Pulmonary artery endothelial cell (primary cell): Measurements from ENCODE around the gene MFAP5. TPM values are rescaled to one million over a fixed set of nuclear protein-coding genes. Genes with fewer than 3 reads are reported as not detected.
"Not testable (repeated sequence)": the region's sequence is repeated elsewhere in the genome, so short reads cannot be mapped to it uniquely, and the experiment has no call there.

Experiments
- DNase-seq: peaks from one replicate; pipeline ENCODE4 v3.0.0-alpha.2; 2011; ENCODE audit warnings: low read depth, low spot score
- total RNA-seq: library from RNA; depleted of rRNA; stranded (reverse); fragments of >200 nt; gene quantifications from 2 replicates; pipeline ENCODE4 v1.2.3, GENCODE V29; 2014

Gene MFAP5
- total RNA-seq, 1 donor from 2014 or later, result 0.20 TPM

GRCh38 chr12:8629486-8630033 lies 33.1 kb downstream of the MFAP5 start:
- DNase-seq, result no peak

DNA sequence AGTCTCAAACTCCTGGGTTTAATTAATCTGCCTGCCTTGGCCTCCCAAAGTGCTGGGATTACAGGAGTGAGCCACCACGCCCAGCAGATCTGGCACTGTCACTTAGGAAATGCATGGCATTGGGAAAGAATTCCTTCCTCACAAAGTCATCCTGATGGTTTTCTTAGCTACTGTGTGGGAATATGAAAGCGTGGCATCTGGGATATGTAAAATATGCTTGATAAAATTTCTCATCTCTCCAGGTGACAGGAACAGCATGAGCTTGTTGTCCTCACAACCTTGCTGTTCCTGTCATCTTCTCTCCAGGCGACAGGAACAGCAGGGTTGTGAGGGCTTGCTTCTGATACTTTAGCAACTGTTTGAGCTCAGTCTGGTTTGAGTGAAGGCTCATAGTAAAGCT lies 33.9 kb downstream of the MFAP5 start:
- no peak for DNase-seq

- not testable (repeated sequence) for DNase-seq
These were observed 37.9 kb downstream of the MFAP5 start for GRCh38 chr12:8624750-8625149.

DNA sequence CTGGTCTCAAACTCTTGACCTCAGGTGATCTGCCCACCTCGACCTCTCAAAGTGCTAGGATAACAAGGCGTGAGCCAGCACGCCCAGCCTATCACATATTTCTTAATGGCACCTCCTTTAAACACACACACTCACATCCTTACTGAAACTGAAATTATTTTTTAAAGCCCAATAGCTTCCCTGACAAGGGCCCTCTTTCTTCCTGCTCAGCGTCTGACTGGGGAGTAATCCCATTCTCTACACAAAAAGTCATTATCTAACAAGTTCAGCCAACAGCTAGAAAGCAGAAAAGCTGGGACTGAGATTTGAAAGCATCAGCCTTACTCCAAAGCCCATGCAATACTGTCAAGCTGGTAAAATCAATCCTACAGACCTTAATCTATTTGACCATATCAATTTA lies 40.0 kb downstream of the MFAP5 start:
- no peak for DNase-seq

- no peak for DNase-seq
These were observed 47.4 kb downstream of the MFAP5 start for GRCh38 chr12:8615206-8615605.

- DNase-seq, result not testable (repeated sequence)
These were observed 48.7 kb downstream of the MFAP5 start for GRCh38 chr12:8613881-8614280.

DNA sequence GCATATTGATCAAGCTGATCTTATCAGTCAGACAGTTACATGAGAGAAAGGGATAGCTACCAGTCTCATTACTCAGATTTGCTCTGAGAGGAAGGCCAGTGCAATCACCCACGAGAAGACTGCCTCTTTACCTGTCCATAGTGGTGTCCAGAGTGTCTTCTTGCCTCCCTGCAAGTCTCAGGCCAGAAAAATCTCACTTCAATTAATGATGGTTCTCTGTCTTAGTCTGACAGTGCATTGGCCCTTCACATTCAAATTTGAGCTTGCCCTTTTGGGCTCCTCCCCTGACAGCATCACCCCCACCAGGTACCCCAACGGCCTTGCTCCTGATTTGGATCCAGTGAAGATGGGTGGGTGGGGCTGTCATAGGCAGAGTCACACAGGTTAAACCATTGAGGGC lies 50.0 kb downstream of the MFAP5 start, which contains the start of gene AICDA:
AICDA (minus strand) TSS at position 231 of the 400 bp plus-strand sequence; CDS start at position 139, 92 bp downstream.
- no peak for DNase-seq

- no peak for DNase-seq
These were observed 53.5 kb downstream of the MFAP5 start for GRCh38 chr12:8609061-8609570.

GRCh38 chr12:8606890-8607289 lies 55.7 kb downstream of the MFAP5 start:
- DNase-seq, result no peak

- DNase-seq, result no peak
These were observed 57.6 kb downstream of the MFAP5 start for GRCh38 chr12:8605057-8605456.

GRCh38 chr12:8603856-8604255 lies 58.8 kb downstream of the MFAP5 start:
- DNase-seq, result no peak

DNA sequence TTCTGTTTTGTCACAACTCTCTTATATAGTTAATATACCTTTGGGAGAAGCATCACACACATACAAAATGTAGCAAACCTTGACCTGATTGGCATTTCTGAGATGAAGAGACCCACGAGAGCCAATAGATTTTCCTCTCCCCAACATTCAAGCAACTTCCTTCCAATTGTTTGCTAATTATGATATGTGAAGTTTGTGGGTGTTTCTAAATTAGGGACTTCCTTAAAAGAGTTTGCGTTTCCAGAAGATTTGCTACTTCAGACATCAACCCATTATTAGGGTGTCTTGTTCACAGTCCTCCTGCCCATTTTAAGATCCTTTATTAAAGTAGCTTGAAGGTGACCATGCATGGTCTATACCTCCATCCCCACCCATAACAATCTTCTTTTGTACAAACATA lies 59.3 kb downstream of the MFAP5 start:
- DNase-seq, result no peak

DNA sequence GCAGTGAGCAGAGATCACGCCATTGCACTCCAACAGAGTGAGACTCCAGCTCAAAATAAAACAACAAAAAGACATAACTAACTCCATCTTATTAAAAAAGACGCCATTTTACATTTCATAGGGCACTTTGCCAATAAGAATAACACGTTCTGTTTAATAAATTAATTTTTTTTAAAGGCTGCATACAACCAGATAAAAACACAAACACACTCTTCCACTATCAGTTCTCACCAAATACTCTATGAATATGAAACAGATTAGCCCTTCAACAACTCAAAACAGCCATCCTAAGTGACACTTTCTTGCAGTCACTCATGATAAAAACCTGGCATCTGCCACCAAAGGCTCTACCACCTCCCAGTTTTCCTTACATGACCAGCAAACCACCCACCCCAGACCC lies 66.1 kb downstream of the MFAP5 start:
- DNase-seq, result no peak

Other genes with a start within 250 kb of the MFAP5 start
- not detected in 2 replicates for gene CLEC6A, start 206.9 kb downstream of the MFAP5 start, total RNA-seq
- gene CLEC4D, start 149.3 kb downstream of the MFAP5 start, total RNA-seq, result not detected in 2 replicates
- gene CLEC4E, start 121.9 kb downstream of the MFAP5 start, total RNA-seq, result not detected in 2 replicates
- not detected in 2 replicates for gene AICDA, start 50.0 kb downstream of the MFAP5 start, total RNA-seq
- gene RIMKLB, start 35.2 kb upstream of the MFAP5 start, total RNA-seq, result 54.4 and 130 TPM in 2 replicates
- 0.18 TPM in 1 of 2 replicates, not detected in the other for gene A2ML1, start 159.8 kb upstream of the MFAP5 start, total RNA-seq